G401 (cell line): Measurements from ENCODE around the gene PRPS2. TPM values are rescaled to one million over a fixed set of nuclear protein-coding genes. Genes with fewer than 3 reads are reported as not detected.

ENCODE experiments used
- DNase-seq: peaks from one replicate; pipeline ENCODE4 v3.0.0-alpha.2; 2015; ENCODE audit warnings: low spot score
- in situ Hi-C: cut with HindIII; loops from 2 replicates; pipeline ENCODE4 v1.10.0; 2016; ENCODE audit warnings: low sequenced_read_pairs, mixed read lengths
- total RNA-seq: library from RNA; depleted of rRNA; stranded (reverse); fragments of >200 nt; shearing (Covaris generic); gene quantifications from 2 replicates; pipeline ENCODE4 v1.2.3, GENCODE V29; 2014; rRNA removed

The PRPS2 gene
- 55.0 and 79.7 TPM in 2 replicates for total RNA-seq

DNA sequence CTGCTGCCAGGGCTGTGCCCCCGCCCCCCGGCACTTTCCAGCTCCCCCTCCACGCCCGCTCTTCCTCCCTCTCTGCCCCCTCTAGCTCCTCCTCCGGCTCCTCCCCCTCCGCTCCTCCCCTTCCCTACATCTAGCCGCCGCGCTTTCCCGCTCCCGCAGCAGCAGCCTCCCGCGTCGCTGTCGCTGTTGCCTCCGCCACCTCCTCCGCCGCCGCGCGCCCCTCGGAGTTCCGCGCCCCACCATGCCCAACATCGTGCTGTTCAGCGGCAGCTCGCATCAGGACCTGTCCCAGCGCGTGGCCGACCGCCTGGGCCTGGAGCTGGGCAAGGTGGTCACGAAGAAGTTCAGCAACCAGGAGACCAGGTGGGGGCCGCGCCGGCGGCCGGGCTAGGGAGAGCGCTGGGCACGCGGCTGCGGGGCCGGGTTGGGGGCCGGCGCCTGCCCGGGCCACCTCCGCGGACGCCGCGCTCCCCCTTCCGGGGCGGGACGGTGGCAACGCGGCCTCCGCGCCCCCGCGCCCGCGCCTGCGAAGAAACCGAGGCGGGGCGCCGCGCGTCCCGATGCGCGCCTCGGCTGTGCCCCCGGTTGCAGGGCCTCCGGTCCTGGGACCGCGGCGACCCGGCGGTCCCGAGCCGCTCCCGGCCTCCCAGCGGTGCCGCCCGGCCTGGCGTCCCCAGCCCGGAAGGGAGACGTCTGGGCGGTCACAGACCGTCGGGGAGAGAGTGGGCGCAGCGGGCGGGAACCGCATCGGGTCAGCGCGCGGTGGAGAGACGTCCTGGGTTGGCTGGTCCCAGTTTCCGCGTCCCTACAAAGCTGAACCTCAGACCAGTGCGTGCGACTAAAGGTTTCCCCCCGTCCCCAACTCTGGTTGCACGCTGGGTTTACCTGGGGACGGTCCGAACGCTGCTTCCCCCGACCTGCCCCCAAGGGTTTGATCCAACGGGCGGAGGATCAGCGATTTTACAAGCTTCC lies at the start of gene PRPS2:
Gene PRPS2 (plus strand): TSS at position 156 of the 972 bp plus-strand sequence. CDS start 86 bp downstream, at position 242.
- peak; percentile 63 for DNase-seq
- in situ Hi-C loops, result no loop called here

DNA sequence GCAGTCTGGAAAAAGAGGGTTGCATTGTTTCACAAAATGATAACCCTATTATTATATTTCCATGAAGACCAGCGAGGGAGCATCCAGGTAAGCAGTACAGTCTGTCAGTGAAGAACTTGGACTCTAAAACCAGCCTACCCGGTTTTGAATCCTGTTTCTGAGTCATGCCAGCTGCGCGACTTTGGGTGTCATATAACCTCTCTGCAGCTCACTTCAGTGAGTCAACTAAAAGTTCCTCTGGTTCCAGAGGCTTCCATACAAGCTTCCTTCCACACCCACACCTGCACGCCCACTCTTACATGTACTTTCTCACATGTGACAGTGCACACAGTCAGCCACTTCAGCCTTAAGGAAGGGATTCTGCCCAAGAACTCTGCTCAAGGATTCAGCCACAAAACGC lies 49.8 kb upstream of the PRPS2 start:
- in situ Hi-C loops, result no loop called here
- no peak for DNase-seq

DNA sequence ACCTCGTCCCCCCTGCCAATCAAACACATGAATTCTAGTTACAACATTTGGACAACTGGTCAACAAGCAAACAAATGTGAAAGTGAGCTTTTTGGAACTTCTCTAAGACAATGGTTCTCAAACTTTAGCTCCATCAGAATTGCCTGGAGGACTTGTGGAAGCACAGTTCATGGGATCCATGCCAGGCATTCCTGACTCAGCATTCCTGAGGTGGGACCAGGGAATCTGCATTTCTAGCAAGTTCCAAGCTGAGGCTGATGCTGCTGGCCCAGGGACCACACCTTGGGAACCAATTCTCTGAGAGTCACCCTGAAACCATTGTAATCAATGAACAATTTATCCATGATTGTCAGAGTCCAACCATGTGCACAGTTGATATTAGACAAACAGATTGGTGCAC lies 43.8 kb upstream of the PRPS2 start:
- in situ Hi-C loops, result no loop called here

DNA sequence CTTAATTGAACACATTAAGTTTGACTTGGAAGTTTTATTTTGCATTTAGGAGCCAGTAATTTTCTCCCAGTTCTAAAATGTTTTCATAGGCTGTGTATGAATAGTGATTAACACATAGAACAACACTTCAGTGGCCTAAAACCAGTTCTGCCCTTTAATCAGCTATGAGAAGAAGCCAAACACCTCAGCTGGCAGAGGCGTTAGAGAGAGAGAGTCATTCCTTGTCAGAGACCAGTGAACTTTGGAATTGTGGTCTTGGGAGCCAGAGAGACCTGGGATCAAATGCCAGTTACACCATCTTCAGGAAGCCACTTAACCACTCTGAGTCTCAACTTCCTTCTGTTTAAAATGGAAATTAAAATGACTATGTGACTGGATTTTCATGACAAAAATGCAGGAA lies 39.3 kb upstream of the PRPS2 start:
- in situ Hi-C loops, result no loop called here

More for the DNA sequence above, 43.8 kb upstream of the PRPS2 start:
- no peak for DNase-seq

DNA sequence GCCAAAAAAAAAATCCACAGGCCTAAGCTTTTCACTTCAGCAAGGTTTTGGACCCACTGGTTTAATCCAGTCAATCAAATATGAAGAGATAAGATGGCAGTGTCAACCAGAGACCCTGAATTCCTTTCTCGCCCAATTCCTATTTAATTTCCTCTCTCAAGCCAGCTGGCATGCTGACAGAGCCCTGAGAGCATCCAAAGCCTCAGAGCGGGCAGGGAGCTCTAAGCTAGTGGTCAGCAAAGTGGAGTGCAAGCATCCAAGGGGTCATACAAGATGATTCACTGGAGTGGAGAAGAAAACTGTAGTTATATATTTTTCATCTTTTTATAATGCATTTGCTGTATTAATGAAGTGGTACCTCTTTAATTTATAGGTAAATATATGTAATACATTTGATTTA lies 37.8 kb upstream of the PRPS2 start:
- no peak for DNase-seq
- in situ Hi-C loops, result no loop called here

More for the DNA sequence above, 39.3 kb upstream of the PRPS2 start:
- DNase-seq, result no peak

DNA sequence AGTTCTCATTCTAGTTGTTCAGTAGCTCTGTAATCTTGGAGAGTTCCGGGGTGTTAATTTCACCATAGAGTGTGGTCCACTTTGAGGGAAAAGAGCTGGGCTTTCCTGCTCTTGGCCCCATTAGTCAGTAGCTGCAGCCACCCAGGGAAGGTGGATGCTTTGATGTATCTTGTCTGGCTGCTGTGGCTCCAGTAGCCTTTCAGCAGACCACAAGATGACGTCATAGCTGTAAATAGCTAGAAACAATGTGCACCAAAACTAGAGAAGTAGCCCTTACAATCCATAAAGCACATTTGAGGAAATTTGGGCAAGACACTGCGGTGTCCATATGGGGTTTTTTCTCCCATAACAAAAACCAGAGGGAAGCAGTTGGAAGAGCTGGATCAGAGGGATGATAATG lies 32.9 kb upstream of the PRPS2 start:
- in situ Hi-C loops, result no loop called here
- DNase-seq, result no peak

DNA sequence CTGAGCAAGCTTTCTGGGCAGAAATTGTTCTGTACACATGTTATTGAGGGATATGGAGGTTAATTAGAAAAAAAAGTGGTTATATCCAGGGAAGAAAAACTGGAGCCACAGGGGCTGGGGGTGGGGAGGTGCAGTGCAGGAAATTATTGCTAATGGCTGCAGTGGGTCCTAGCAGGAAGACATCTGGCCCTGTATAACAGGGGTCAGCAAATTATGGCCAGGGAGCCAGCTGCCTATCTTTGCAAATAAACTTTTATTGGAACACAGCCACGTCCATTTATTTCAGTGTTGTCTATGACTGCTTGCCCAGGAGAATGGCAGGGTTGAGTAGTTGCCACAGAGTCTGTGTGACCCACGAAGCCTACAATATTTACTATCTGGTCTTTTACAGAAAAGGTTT lies 23.4 kb upstream of the PRPS2 start:
- DNase-seq, result no peak
- in situ Hi-C loops, result no loop called here

DNA sequence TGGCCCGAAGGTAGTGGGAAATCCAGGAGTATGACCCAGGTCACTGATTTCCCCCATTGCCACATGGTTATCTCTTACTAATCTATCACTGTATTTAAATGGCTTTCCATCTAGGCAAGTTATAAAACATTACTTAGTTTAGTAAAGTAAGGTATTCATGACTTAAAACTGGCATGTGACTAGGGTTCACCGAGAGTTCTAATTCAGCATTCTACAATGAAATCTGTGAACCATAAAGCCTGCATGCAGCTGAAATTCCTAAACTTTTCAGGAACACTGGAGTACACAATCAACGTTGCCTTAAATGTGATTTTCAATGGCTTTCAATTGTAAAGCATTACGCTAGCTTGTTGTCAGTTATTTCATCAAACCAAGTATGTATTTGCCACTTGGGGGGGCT lies 22.7 kb upstream of the PRPS2 start:
- DNase-seq, result no peak
- in situ Hi-C loops, result no loop called here

DNA sequence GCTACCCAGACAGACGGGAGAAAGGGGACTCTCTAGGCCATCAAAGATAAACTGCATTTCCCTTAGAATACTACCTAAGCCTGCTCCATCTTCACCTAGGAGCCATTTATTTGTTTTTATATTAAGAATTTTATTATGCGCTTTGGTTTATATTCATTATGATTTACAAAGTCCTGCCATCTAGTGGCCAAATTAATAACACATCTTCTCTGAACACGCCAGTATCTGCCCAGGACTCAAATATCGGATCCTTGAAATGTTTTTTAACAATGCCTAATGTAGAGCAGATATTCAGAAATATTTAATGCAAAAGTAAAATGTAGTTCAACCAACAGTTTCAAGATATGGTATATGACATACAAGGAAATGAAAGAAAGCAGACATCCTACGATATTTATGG lies 20.8 kb upstream of the PRPS2 start:
- in situ Hi-C loops, result no loop called here
- peak; percentile 28 for DNase-seq

DNA sequence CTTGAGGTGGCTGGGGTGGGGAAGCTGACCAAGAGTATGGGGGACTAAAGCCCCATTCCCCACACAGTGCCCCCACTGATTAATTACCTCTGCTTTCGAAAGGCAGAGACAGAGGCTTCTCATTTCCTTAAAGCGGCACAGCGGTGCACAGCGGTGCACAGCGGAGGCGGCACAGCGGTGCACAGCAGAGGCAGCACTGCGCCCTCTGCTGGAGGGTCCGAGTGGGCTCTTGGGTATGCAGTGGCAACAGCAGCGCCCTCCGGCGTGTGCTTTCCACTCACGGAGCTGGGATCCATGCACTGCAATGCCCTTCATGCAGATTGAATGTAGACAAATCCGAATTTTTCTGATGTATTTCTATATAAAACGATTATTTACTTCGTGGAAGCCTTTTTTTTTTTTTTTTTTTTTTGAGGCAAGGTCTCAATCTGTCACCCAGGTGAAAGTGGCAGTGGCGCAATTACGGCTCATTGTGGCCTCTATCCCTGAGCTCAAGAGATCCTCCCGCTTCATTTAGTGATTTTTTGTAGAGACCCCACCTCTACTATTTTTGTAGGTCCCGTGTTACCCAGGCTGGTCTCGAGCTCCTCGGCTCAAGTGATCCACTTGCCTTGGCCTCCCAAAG lies 19.7 kb upstream of the PRPS2 start:
- in situ Hi-C loops, result no loop called here
- DNase-seq, result no peak

DNA sequence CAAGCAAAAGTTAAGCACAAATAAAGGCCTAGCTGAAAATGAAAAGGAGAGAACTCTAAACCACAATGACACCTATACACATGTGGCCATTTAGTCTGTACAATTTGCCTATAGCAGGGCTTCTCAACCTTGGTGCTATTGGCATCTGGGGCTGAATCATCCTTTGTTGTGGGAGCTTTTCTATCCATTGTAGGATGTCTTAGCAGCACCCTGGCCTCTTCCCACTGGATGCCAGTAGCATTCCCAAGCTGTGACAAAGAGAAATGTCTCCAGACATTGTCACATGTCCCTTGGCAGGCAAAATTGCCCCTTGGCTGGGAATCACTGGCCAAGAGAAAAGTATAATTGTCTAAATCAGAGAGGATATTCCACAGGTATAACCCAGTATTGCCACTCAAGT lies 13.5 kb upstream of the PRPS2 start:
- no peak for DNase-seq
- in situ Hi-C loops, result no loop called here

DNA sequence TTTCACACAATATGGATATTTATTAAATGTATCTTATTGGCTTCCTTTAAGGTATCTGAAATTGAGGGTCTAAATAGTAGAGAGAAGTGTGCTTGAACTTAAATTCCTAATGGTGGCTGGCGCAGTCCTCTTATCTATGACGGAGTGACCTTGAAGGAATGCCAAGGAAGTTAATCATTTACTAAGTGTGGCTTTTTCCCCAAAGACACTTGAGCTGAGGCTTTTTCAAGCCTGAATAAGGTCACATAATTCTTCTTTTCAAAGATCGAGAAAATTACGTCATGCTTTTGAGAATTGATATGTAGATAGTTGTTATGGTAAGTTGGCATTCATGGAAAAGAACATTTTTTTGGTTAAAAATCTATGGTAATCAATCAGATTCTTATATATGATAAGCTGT lies 11.7 kb upstream of the PRPS2 start:
- DNase-seq, result no peak
- in situ Hi-C loops, result no loop called here

DNA sequence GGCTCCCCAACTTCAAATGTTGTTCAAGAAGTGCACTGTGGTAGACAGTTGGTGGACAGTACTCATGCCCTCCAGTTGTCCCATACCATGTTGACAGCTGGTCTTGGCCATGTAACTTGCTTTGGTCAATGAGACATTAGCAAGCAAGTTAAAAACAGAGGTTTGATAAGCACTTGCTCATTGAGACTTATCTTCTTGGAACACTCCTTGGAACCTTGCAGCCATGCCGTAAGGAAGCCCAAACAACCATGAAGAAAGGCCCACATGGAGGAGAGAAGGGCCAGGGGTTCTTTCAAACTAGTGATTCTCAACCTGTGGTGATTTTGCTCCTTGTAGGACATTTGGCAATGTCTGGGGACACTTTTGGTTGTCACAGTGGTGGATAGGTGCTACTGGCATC lies 2.6 kb upstream of the PRPS2 start:
- in situ Hi-C loops, result no loop called here
- no peak for DNase-seq

DNA sequence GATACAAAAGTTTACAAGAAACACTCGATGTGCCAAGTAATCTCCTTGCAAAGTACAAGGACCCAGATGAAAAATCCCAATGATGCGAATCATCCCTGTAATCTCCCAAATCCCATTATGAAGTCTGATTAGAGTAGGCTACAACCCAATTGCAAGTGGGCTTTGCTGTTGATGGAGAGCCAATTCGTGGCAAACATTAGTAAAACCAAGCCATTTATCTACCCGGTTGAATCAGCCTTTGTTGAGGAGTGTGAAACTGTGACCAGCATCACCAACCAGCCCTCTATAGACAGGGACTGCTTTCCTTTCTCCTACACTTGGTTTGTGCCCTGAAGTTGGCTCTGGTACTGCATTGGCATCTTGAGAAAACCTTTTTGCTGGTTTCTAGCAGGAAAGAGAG lies 1.2 kb upstream of the PRPS2 start:
- in situ Hi-C loops, result no loop called here
- no peak for DNase-seq

DNA sequence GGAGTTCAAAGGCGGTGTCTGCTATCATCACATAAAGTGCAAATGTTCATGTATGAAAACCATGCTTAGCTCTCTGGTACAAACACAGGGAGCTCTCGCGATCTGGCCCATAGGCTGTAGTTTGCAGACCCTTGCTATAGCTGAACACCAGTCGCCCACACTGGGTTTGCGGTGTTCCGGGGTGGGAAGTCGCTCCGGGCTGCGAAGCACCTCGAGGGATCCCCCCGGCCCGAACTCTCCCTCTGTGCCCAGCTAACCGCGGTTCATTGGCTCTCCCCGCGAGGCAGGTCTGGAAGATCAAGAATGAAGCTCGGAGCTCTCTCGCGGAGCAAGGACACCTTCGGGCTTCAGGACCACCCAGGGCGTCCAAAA lies 341 bp upstream of the PRPS2 start:
- DNase-seq, result no peak
- in situ Hi-C loops, result no loop called here

DNA sequence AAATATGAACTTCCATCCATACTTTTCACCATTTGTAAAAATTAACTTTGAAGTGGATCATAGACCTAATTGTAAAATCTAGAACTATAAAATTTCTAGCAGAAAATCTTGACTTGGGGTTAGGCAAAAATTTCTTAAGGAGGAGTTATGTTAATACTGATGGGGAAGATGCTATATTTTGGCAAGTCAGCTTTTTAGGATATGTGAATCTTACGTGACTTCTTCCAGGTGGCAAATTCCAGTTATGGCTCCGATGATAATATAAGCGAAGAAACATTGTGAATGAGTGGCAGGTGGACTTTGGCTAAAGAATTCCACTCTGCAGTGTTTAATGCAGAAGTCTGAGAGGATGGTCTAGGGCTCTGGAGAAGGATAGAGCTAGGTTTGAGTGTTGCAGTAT lies 1.5 kb downstream of the PRPS2 start:
- DNase-seq, result no peak
- in situ Hi-C loops, result no loop called here

DNA sequence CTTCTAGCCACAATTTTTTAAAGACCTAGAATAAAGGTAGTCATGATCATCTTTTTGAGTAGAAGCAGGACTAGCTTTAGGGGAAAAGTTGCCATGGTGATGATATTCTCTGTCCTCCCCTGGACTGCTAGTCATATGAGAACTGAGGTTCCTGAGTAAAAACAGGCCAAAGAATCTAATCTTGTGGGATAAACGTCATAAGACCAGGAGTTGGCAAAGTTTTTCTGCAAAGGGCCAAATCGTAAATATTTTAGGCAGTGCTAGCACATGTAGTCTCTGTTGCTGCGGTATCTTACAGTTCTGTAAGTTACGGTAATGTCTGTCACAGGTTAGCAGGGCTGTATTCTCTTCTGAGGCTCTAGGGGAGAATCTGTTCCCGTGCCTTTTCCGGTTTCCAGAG lies 3.4 kb downstream of the PRPS2 start:
- no peak for DNase-seq
- in situ Hi-C loops, result no loop called here

DNA sequence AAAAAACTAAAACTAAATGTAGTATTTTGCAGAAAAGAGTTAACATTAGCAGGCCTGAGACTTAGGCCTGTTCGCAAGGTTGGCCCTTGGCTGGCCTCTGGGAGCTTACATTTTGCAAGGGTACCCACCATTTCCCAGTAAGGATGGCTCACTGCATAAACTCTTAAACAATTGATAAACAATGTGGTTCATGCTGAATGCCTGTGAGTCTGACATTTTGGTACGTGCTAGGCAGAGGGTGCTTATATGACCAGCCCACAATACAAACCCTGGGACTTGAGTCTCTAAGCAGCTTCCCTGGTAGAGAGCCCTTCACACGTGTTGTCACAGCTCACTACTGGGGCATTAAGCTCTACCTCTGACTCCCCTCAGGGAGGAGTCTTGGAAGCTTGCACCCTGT lies 7.4 kb downstream of the PRPS2 start:
- in situ Hi-C loops, result no loop called here
- no peak for DNase-seq

DNA sequence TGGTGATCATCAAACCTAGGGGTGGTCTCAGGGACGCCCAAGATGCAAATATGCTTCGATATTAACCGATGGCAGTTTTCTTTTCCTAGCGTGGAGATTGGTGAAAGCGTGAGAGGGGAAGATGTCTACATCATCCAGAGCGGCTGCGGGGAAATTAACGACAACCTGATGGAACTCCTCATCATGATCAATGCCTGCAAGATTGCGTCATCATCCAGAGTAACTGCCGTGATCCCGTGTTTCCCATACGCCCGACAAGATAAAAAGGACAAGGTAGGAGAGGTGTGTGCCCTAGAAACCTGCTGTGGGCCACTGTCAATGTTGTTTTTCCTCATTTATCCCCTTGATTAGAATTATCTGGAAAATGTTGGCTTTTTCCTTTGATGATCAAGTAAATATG lies 7.9 kb downstream of the PRPS2 start:
- in situ Hi-C loops, result no loop called here
- no peak for DNase-seq

DNA sequence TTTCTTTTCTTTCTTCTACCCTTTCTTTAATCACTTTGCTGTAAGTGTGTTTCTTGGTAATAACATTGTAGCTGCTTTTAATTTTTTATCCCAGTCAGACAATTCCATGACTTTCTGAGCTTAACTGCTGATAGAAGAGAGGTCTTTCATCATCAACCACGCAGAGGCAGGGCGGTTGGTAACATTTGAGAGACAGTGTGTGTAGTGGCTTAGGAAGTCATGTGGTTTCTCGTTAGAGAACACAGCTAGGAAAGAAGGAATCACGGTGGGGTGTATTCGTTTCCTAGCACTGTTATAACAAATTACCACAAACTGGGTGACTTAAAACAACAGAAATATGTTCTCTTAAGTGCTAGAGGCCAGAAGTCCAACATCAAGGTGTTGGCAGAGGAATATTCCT lies 11.5 kb downstream of the PRPS2 start:
- in situ Hi-C loops, result no loop called here
- no peak for DNase-seq

DNA sequence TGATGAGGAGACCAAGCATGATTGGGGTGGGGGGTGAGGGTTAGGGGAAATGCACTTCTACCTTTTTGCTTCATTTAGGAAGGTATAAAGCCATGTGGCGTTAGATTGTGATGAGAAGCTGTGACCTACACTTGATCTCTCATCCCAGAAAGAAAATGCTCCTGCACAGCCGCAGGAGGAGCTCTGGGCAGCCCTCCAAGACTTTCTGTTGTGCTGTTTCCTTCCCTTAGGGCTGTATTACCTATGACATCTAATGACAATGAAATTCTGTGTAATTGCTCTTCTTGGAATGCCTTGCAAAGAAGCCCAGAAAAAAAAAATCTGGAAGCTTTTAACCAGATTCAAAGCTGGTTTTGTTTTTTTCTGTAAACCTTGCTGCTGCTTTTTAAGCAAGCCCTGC lies 13.4 kb downstream of the PRPS2 start:
- in situ Hi-C loops, result no loop called here
- DNase-seq, result peak; percentile 40
